ENCODE data around the gene NDUFS5.
"Not testable (repeated sequence)": the region's sequence is repeated elsewhere in the genome, so short reads cannot be mapped to it uniquely, and the experiment has no call there.

Gene NDUFS5

DNA sequence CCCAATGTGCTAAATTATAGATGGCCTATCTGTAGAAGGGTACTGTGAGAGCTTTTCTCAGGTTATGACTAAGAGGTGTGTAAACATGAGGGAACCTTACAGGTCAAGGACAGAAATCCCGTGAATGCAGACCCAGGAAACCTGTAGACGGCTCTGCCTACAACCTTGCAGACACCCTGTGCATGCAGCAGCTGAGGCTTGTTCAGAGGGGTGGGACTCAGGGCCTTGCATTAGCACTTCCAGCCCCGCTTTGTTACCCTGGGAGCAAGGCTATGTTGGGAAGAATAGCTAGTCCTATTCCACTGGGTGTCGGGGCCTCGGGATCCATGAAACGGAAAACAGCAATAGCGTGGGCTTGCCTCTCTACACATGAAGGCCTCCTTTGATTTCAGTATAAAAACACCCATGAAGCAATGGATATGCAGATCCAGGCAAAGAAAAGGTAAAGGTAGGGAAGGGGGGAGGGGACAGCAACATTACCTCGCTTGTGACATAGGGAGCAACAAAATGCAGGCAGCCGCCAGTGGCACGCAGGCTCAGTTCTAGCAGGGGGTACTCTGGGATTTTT, 9.5 kb upstream of the NDUFS5 start:
- DNase-seq (ENCODE audit: low read depth) = no peak

DNA sequence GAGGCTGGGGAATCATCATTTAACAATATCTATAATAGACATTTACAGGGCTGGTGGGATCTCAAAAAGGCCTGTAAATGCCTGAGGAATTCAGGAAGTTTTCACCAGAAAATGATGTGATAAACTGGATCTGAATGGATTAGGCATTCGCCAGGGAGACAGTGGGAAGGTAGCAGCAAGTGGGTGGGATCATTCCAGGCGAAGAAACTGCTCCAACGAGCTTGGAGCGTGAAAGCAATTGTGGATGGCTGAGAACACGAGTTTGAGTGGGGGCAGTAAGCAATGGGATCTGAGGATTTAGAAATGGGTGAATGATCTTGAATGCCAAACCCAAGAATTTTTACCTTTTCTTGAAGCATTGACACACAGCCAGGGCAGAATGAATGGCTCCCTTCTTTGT, 8.9 kb upstream of the NDUFS5 start:
- no peak for DNase-seq (ENCODE audit: low read depth)

DNA sequence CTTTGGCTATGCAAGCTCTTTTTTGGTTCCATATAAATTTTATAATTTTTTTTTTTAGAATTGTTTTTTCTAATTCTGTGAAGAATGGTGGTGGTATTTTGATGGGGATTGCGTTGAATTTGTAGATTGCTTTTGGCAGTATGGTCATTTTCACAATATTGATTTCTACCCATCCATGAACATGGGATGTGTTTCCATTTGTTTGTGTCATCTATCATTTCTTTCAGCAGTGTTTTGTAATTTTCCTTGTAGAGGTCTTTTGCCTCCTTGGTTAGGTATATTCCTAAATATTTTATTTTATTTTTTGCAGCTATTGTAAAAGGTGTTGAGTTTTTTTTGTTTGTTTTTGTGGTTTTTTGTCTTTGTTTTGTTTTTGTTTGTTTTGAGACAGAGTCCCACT, 5.7 kb upstream of the NDUFS5 start:
- DNase-seq (ENCODE audit: low read depth) = not testable (repeated sequence)

DNA sequence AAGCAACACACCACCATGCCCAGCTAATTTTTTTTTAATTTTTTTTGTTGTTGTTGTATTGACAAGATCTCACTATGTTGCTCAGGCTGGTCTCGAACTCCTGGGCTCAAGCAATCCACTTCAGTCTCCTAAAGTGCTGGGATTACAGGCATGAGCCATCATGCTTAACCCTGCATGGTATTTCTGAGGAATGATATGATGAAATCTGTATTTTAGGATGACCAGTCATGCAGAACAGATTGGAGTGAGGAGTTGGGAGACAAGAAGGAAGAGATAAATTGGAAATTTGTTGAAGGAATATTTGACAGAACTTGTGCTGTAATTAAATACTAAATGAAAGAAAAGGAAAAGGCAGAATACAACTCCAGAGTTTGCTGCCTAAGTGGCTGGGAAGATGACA, 4.7 kb upstream of the NDUFS5 start:
- DNase-seq (ENCODE audit: low read depth) = no peak

- no peak for DNase-seq (ENCODE audit: low read depth)
Measured at GRCh38 chr1:39023140-39023539, 3.0 kb upstream of the NDUFS5 start.

- no peak for DNase-seq (ENCODE audit: low read depth)
Measured at GRCh38 chr1:39026866-39027507, 837 bp downstream of the NDUFS5 start.

DNA sequence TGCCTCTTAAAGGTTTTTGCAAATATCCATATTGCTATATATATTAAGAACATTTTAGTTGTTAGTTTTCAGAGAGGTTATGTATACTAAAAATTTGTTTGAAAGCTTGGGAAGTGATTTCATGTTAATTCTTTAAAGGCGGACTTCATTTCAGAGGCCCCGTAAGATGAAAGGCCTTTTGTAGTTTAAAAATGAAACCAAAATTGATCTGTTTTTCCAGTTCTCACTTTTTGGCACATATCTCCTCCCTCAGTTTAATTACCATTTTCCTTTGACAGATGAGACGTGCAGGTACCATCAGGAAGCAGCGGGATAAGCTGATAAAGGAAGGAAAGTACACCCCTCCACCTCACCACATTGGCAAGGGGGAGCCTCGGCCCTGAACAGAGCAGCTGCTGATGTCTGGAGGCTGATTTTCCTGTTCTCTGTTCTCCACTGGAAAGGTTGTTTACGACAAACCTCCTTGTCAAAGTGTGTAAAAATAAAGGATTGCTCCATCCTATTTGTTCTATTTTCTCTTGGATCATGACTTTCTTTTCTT, 8.0 kb downstream of the NDUFS5 start:
- no peak for DNase-seq (ENCODE audit: low read depth)

DNA sequence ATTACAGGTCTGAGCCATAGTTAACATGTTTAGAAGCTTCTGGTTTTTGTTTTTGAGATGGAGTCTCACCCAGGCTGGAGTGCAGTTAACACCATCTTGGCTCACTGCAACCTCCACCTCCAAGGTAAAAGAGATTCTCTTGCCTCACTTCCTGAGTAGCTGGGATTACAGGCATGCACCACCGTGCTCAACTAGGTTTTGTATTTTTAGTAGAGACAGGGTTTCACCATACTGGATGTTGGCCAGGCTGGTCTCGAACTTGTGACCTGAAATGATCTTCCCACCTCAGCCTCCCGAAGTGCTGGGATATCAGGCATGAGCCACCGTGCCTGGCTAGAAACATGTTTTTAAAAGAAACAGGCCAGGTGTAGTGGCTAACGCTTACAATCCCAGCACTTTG, 10.5 kb downstream of the NDUFS5 start:
- no peak for DNase-seq (ENCODE audit: low read depth)

GRCh38 chr1:39043513-39043912, 17.4 kb downstream of the NDUFS5 start:
- no peak for DNase-seq (ENCODE audit: low read depth)

DNA sequence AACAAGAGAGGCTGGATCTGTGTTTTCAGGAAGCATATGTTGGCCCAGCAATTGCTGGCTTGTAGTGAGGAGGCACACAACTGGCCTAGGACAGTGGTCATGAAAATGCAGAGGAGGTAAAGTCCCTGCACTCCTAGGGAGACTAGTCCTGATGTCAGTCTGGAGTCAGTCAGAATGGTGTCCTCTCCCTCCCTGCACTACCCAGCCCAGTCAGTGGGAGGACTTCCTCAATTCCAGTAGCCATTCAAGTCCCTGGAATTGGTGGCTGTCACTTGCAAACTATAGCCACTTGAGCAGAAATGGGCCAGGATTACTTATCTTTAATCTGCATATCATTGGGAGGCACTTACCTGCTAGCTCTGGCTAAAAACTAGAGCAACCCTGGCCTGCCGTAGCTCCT, 18.6 kb downstream of the NDUFS5 start:
- DNase-seq (ENCODE audit: low read depth) = no peak

GRCh38 chr1:39045231-39045630, 19.1 kb downstream of the NDUFS5 start:
- no peak for DNase-seq (ENCODE audit: low read depth)

DNA sequence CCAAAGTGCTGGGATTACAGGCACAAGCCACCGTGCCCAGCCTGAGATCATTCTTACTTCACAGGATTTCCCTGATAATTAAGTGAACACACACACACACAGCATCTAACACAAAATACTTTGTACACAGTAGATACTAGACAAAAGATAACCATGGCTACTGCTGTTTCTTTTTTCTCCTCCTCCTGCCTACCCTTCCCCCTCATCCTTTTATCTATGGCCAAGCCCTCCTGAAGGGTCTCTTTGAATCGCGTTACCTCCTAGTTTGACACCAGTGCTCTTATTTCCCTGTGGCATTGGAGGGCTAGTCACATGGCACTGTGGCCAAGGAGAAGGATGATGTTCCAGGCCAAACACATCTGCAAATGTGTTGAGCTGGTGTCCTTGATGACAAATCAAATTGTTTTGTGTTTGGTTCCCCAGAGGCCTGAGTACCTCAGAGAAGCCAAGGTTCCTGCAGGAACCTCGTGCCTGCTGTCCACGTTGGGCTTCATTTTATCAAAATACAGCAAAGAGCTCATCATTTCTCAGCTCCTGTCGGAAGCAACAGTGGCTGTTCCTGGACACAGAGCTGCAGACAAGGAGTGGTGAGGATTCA, 20.6 kb downstream of the NDUFS5 start:
- no peak for DNase-seq (ENCODE audit: low read depth)

DNA sequence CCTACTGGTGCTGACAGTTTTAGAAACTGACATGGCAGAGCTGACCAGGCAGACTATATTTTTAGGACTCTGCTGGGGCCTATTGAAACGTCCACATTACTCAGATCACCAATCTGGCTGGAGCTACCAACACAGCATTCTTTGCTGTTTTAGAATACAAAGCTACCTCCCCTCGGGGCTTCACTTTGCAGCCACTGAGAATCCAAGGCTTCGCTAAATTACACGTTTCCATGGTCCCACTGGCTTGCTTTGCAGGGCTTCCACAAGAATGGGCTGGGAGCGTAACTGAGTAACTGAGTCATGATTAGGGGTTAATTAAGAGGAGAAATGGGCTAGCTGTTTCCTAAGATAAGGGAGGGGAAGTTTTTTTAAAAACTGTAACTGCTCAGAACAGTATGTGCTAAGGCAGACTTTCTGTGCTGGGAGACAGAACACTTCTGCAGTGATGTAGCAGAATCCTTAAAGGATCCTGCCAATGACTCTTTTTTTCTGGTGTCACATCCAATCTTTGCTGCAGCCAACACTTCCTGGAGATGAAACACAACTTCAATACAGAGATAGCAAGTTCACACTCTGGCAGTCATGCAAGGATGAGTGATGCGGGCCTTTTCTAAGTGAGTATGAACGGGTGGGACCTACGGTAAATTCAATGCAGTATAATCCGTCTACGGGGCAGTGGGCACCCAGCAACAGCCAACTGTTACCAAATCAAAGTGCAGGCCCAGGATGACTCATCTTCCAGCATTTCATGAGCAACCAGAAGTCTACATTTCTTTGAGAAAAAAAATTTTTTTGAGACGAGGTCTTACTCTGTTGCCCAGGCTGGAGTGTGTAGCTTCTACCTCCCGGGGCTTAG, 21.5 kb downstream of the NDUFS5 start:
- no peak for DNase-seq (ENCODE audit: low read depth)

DNA sequence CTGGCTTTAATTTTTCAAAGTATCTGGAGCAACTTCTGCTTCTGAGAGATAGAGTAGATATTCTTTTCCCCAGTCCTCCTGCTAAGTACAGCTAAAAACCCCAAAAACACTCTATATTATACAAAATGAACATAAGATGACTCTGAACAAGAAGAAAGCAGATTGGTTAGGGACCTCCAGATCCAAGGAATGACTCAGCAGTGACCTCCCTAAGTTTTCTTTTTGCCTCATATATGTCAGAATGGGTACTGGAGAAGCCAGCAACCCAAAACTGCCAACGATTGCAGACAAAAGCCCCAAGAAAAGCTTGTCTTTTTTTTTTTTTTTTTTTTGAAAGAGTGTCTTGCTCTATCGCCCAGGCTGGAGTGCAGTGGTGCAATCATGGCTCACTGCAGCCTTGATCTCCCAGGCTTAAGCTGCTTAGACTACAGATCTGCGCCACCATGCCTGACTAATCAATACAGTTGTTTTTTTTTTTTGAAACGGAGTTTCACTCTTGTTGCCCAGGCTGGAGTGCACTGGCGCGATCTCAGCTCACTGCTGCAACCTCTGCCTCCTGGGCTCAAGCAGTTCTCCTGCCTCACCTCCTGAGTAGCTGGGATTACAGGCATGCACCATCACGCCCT, 22.7 kb downstream of the NDUFS5 start:
- DNase-seq (ENCODE audit: low read depth) = no peak

- no peak for DNase-seq (ENCODE audit: low read depth)
Measured at GRCh38 chr1:39050001-39050400, 23.9 kb downstream of the NDUFS5 start.

- DNase-seq (ENCODE audit: low read depth) = not testable (repeated sequence)
Measured at GRCh38 chr1:39051193-39051850, 25.2 kb downstream of the NDUFS5 start.

DNA sequence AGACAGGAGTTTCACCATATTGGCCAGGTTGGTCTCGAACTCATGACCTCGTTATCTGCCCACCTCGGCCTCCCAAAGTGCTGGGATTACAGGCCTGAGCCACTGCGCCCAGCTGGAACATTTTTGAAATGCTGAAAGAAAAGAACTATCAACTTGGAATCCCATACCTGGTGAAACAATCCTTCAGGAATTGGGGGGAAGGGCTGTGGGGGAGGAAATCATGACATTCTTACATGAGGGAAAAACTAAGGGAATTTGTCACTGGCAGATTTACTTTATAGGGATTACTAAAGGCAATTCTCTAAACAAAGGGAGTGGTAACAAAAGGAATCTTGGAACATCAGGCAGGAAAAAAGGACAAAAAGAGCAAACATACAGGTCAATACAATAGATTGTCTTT, 25.8 kb downstream of the NDUFS5 start:
- DNase-seq (ENCODE audit: low read depth) = no peak

DNA sequence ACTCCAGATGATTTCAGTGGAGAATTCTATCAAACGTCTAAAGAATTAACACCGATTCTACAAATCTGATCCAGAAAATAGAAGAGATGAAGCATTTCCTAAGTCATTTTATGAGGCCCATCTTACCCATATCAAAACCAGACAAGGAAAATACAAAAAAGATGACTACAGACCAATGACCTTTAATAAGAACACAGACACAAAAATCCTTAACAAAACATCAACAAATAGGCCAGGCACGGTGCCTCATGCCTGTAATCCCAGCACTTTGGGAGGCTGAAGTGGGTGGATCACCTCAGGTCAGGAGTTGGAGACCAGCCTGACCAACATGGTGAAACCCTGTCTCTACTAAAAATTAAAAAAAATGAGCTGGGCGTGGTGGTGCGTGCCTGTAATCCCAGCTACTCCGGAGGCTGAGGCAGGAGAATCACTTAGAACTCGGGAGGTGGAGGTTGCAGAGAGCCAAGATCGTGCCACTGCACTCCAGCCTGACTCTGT, 29.1 kb downstream of the NDUFS5 start:
- not testable (repeated sequence) for DNase-seq (ENCODE audit: low read depth)

- DNase-seq (ENCODE audit: low read depth) = not testable (repeated sequence)
Measured at GRCh38 chr1:39061516-39061915, 35.4 kb downstream of the NDUFS5 start.

GRCh38 chr1:39061951-39062350, 35.8 kb downstream of the NDUFS5 start:
- no peak for DNase-seq (ENCODE audit: low read depth)

GRCh38 chr1:39063191-39063590, 37.0 kb downstream of the NDUFS5 start:
- DNase-seq (ENCODE audit: low read depth) = no peak

Data from stimulated activated CD8-positive, alpha-beta memory T cell treated with anti-CD3 and anti-CD28 coated beads, Interleukin-15, amount 100 ng/mL, for 1 hour (primary cell).